Measurements from ENCODE around the gene LPCAT3. TPM values are rescaled to one million over a fixed set of nuclear protein-coding genes. Genes with fewer than 3 reads are reported as not detected.

The LPCAT3 gene
- total RNA-seq, 2 donors from 2014 or later = 24.2 to 29.0 TPM

- intact Hi-C loops (cut with DNase I) = no loop called here
Measured at GRCh38 chr12:6974180-6974579, 44.1 kb downstream of the LPCAT3 start.

GRCh38 chr12:6970096-6970527 lies 48.2 kb downstream of the LPCAT3 start:
- DNase-seq (ENCODE audit: low spot score) = no peak
- intact Hi-C loops (cut with DNase I) = no loop called here

More at GRCh38 chr12:6974180-6974579, 44.1 kb downstream of the LPCAT3 start:
- peak; percentile 45 for DNase-seq (ENCODE audit: low spot score)

- intact Hi-C loops (cut with DNase I) = loop anchor here (2.0 to 10.0 kb wide), 3 partner anchors 44 to 126 kb away; partner anchors contain the start of gene C1R (in 1 of the 2)
- DNase-seq (ENCODE audit: low spot score) = peak; percentile 32
Measured at GRCh38 chr12:6968426-6968825, 49.9 kb downstream of the LPCAT3 start.

- peak; percentile 67 for DNase-seq (ENCODE audit: low spot score)
Measured at GRCh38 chr12:6967651-6968100, 50.6 kb downstream of the LPCAT3 start.

GRCh38 chr12:6966351-6966750 lies 51.9 kb downstream of the LPCAT3 start:
- intact Hi-C loops (cut with DNase I) = loop anchor here (2.0 to 10.0 kb wide), 3 partner anchors 50 to 128 kb away; partner anchors contain the start of gene C1R (in 1 of the 2)
- DNase-seq (ENCODE audit: low spot score) = peak; percentile 9

More at GRCh38 chr12:6967651-6968100, 50.6 kb downstream of the LPCAT3 start:
- intact Hi-C loops (cut with DNase I) = loop anchor here (2.0 to 10.0 kb wide), 4 partner anchors 43 to 127 kb away; partner anchors contain the start of gene C1R (in 1 of the 2)

- intact Hi-C loops (cut with DNase I) = loop anchor here (2.0 to 10.0 kb wide), 3 partner anchors 51 to 129 kb away; partner anchors contain the start of gene C1R (in 1 of the 2)
- peak; percentile 24 for DNase-seq (ENCODE audit: low spot score)
Measured at GRCh38 chr12:6965714-6966113, 52.6 kb downstream of the LPCAT3 start.

GRCh38 chr12:6965026-6965661 lies 53.1 kb downstream of the LPCAT3 start:
- intact Hi-C loops (cut with DNase I) = loop anchor here (10.0 kb wide), 2 partner anchors 120 to 130 kb away; partner anchors contain the start of gene C1R (in 1 of the 2)
- peak; percentile 96 for DNase-seq (ENCODE audit: low spot score)

GRCh38 chr12:6964605-6965025 lies 53.7 kb downstream of the LPCAT3 start:
- DNase-seq (ENCODE audit: low spot score) = peak; percentile 78

GRCh38 chr12:6963791-6964413 lies 54.4 kb downstream of the LPCAT3 start:
- DNase-seq (ENCODE audit: low spot score) = peak; percentile 82
- intact Hi-C loops (cut with DNase I) = loop anchor here (10.0 kb wide), 2 partner anchors 121 to 131 kb away; partner anchors contain the start of gene C1R (in 1 of the 2)

More at GRCh38 chr12:6964605-6965025, 53.7 kb downstream of the LPCAT3 start:
- intact Hi-C loops (cut with DNase I) = loop anchor here (10.0 kb wide), 2 partner anchors 120 to 130 kb away; partner anchors contain the start of gene C1R (in 1 of the 2)

GRCh38 chr12:6963016-6963731 lies 55.1 kb downstream of the LPCAT3 start:
- peak; percentile 81 for DNase-seq (ENCODE audit: low spot score)
- intact Hi-C loops (cut with DNase I) = loop anchor here (10.0 kb wide), 2 partner anchors 122 to 132 kb away; partner anchors contain the start of gene C1R (in 1 of the 2)

GRCh38 chr12:6962285-6963015 lies 55.8 kb downstream of the LPCAT3 start:
- peak; percentile 81 for DNase-seq (ENCODE audit: low spot score)
- intact Hi-C loops (cut with DNase I) = loop anchor here (10.0 kb wide), 2 partner anchors 122 to 132 kb away; partner anchors contain the start of gene C1R (in 1 of the 2)

GRCh38 chr12:6961695-6962284 lies 56.5 kb downstream of the LPCAT3 start:
- DNase-seq (ENCODE audit: low spot score) = peak; percentile 92
- intact Hi-C loops (cut with DNase I) = loop anchor here (10.0 kb wide), 2 partner anchors 123 to 133 kb away; partner anchors contain the start of gene C1R (in 1 of the 2)

- DNase-seq (ENCODE audit: low spot score) = peak; percentile 91
- intact Hi-C loops (cut with DNase I) = loop anchor here (10.0 kb wide), 2 partner anchors 124 to 134 kb away; partner anchors contain the start of gene C1R (in 1 of the 2)
Measured at GRCh38 chr12:6961278-6961694, 57.0 kb downstream of the LPCAT3 start.

GRCh38 chr12:6960593-6961277 lies 57.5 kb downstream of the LPCAT3 start:
- peak; percentile 78 for DNase-seq (ENCODE audit: low spot score)
- intact Hi-C loops (cut with DNase I) = loop anchor here (10.0 kb wide), 2 partner anchors 124 to 134 kb away; partner anchors contain the start of gene C1R (in 1 of the 2)

- DNase-seq (ENCODE audit: low spot score) = peak; percentile 77
- intact Hi-C loops (cut with DNase I) = loop anchor here (10.0 kb wide), 3 partner anchors 125 to 155 kb away; partner anchors contain the start of gene C1R (in 1 of the 2)
Measured at GRCh38 chr12:6959805-6960592, 58.3 kb downstream of the LPCAT3 start.
